Nephron (organoid): Measurements from ENCODE around the gene EMCN.
A peak's percentile ranks its signal among the peaks of the same experiment; 100 is the strongest.

ENCODE experiments used
- H3K27ac Mint-ChIP-seq, 3 experiments: 2 replicates each; pipeline ENCODE4 v1.8.0; 2020; ENCODE audit warnings: mixed read lengths in 3 of 3, mild to moderate bottlenecking in 2 of 3, moderate library complexity in 1 of 3
- H3K27me3 Mint-ChIP-seq: 2 replicates; pipeline ENCODE4 v1.8.0; 2021; ENCODE audit warnings: low read depth, mild to moderate bottlenecking, moderate library complexity, mixed read lengths
- H3K36me3 Mint-ChIP-seq: 2 replicates; pipeline ENCODE4 v1.8.0; 2020; ENCODE audit warnings: low read depth, mixed read lengths
- H3K4me1 Mint-ChIP-seq: 2 replicates; pipeline ENCODE4 v1.8.0; 2020; ENCODE audit warnings: mixed read lengths
- H3K4me3 Mint-ChIP-seq, 3 experiments: 2 replicates each; pipeline ENCODE4 v1.8.0; 2020; ENCODE audit warnings: mild to moderate bottlenecking in 3 of 3, mixed read lengths in 3 of 3, moderate library complexity in 2 of 3
- H3K9me3 Mint-ChIP-seq: 2 replicates; pipeline ENCODE4 v1.8.0; 2020; ENCODE audit warnings: mixed read lengths
- TF ChIP-seq, protein P1 (sequence below), 3 experiments: fragments of 200-600 bp; sonication (generic); IDR thresholded peaks; one replicate each; pipeline ENCODE4 v1.5.0; 2021; ENCODE audit warnings: antibody characterized with exemption in 3 of 3; ENCODE audit not compliant: unreplicated experiment in 3 of 3

EMCN gene

DNA sequence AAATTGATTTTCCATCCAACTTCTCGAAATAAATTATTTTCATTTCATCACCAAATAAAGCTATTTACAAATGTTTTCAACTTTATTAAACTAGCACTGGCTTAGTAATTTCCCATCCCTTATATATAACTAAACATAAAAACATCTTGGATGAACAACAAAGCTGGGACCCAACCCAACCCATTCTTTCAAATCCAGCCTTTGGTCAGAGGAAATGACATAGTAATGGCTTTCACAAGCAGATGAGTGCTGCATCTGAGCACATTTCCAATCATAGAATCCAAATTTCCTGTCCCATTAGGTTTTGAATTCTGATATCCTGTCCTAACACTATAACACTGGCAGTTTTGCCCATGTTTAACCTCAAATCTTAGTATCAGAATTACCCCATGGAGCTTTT lies 7.9 kb upstream of the EMCN start:
- H3K4me1 Mint-ChIP-seq, result no peaks in the 10 kb centered on the region

GRCh38 chr4:100519205-100519604 lies 1.4 kb upstream of the EMCN start:
- Mint-ChIP-seq H3K27ac (peak overlapping the region; percentile 90 to 95 (median 91)), H3K27me3 (no peaks in the 10 kb centered on the region), H3K4me1 (peaks cover 21% of the 10 kb centered on the region)

More for the DNA sequence above, 7.9 kb upstream of the EMCN start:
- TF ChIP-seq, protein P1, sequence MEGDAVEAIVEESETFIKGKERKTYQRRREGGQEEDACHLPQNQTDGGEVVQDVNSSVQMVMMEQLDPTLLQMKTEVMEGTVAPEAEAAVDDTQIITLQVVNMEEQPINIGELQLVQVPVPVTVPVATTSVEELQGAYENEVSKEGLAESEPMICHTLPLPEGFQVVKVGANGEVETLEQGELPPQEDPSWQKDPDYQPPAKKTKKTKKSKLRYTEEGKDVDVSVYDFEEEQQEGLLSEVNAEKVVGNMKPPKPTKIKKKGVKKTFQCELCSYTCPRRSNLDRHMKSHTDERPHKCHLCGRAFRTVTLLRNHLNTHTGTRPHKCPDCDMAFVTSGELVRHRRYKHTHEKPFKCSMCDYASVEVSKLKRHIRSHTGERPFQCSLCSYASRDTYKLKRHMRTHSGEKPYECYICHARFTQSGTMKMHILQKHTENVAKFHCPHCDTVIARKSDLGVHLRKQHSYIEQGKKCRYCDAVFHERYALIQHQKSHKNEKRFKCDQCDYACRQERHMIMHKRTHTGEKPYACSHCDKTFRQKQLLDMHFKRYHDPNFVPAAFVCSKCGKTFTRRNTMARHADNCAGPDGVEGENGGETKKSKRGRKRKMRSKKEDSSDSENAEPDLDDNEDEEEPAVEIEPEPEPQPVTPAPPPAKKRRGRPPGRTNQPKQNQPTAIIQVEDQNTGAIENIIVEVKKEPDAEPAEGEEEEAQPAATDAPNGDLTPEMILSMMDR (IDR thresholded peaks at IDR 0.05; ENCODE audit: unreplicated experiment in 3 of 3), result no peak
- no peak overlapping the region for H3K4me3 Mint-ChIP-seq
- no peaks in the 10 kb centered on the region for H3K27me3 Mint-ChIP-seq
- no peak overlapping the region for H3K27ac Mint-ChIP-seq
- peaks cover 28% of the 10 kb centered on the region for H3K9me3 Mint-ChIP-seq
- H3K36me3 Mint-ChIP-seq, result peaks cover 6% of the 10 kb centered on the region

GRCh38 chr4:100516225-100516624 lies 1.6 kb downstream of the EMCN start:
- H3K36me3 Mint-ChIP-seq, result no peaks in the 10 kb centered on the region
- TF ChIP-seq, protein P1 (IDR thresholded peaks at IDR 0.05; ENCODE audit: unreplicated experiment in 3 of 3), result no peak

More at GRCh38 chr4:100519205-100519604, 1.4 kb upstream of the EMCN start:
- no peaks in the 10 kb centered on the region for H3K9me3 Mint-ChIP-seq
- H3K36me3 Mint-ChIP-seq, result no peaks in the 10 kb centered on the region
- TF ChIP-seq, protein P1 (IDR thresholded peaks at IDR 0.05; ENCODE audit: unreplicated experiment in 3 of 3), result no peak
- no peak overlapping the region for H3K4me3 Mint-ChIP-seq

DNA sequence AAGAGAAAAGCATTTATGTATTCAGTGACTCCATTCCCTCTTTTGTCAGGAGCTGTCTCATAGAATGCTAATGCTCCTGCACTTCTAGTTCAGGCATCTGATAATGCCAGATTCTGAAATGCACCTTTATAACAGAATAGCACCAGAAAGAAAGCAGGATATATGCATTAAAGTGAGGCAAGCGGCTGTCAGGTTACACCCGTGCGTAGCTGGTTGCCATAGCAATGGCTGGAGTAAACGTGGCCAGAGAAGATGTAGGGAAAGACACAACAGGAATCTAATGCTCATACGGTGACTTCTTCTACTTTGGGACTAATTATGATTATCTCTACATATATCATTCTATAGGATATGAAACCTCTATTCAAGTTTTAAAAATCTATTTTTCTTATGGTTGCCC lies 5.9 kb downstream of the EMCN start:
- H3K4me3 Mint-ChIP-seq, result no peak overlapping the region
- TF ChIP-seq, protein P1 (IDR thresholded peaks at IDR 0.05; ENCODE audit: unreplicated experiment in 3 of 3), result no peak
- H3K27ac Mint-ChIP-seq, result peak overlapping the region in 2 of 3 experiments; percentile 28 to 51
- peaks cover 25% of the 10 kb centered on the region for H3K4me1 Mint-ChIP-seq
- no peaks in the 10 kb centered on the region for H3K27me3 Mint-ChIP-seq
- no peaks in the 10 kb centered on the region for H3K9me3 Mint-ChIP-seq
- H3K36me3 Mint-ChIP-seq, result no peaks in the 10 kb centered on the region

More at GRCh38 chr4:100516225-100516624, 1.6 kb downstream of the EMCN start:
- Mint-ChIP-seq H3K4me1 (peaks cover 29% of the 10 kb centered on the region), H3K27ac (peak overlapping the region; percentile 70 to 78 (median 72)), H3K27me3 (no peaks in the 10 kb centered on the region), H3K9me3 (no peaks in the 10 kb centered on the region), H3K4me3 (peak overlapping the region; percentile 67 to 80 (median 80))

GRCh38 chr4:100510551-100510950 lies 7.3 kb downstream of the EMCN start:
- no peaks in the 10 kb centered on the region for H3K27me3 Mint-ChIP-seq
- H3K4me1 Mint-ChIP-seq, result peaks cover 25% of the 10 kb centered on the region
- H3K36me3 Mint-ChIP-seq, result no peaks in the 10 kb centered on the region
- no peaks in the 10 kb centered on the region for H3K9me3 Mint-ChIP-seq
- H3K4me3 Mint-ChIP-seq, result no peak overlapping the region
- peak overlapping the region in 1 of 3 experiments; percentile 10 for H3K27ac Mint-ChIP-seq
- TF ChIP-seq, protein P1 (IDR thresholded peaks at IDR 0.05; ENCODE audit: unreplicated experiment in 3 of 3), result no peak

GRCh38 chr4:100509386-100509785 lies 8.4 kb downstream of the EMCN start:
- H3K27me3 Mint-ChIP-seq, result no peaks in the 10 kb centered on the region
- H3K36me3 Mint-ChIP-seq, result no peaks in the 10 kb centered on the region
- TF ChIP-seq, protein P1 (IDR thresholded peaks at IDR 0.05; ENCODE audit: unreplicated experiment in 3 of 3), result no peak
- peaks cover 25% of the 10 kb centered on the region for H3K4me1 Mint-ChIP-seq
- H3K4me3 Mint-ChIP-seq, result no peak overlapping the region
- no peak overlapping the region for H3K27ac Mint-ChIP-seq
- no peaks in the 10 kb centered on the region for H3K9me3 Mint-ChIP-seq
